ENCODE measurements around the gene CACHD1. TPM values are rescaled to one million over a fixed set of nuclear protein-coding genes. Genes with fewer than 3 reads are reported as not detected.

CACHD1 gene
- total and polyA plus RNA-seq, 2 donors from 2014 or later: 3.9 to 8.2 TPM

GRCh38 chr1:64654519-64655341 lies 184.8 kb downstream of the CACHD1 start:
- intact Hi-C loops (cut with DNase I): no loop called here
- no peak overlapping the region for H3K9ac ChIP-seq (ENCODE audit: low read length in 3 of 3)
- FAIRE-seq: no peak

GRCh38 chr1:64655861-64656260 lies 185.9 kb downstream of the CACHD1 start:
- no peak overlapping the region for H3K9ac ChIP-seq (ENCODE audit: low read length in 3 of 3)
- H3K36me3 ChIP-seq (ENCODE audit: control insufficient read depth in 2 of 3, insufficient read depth in 3 of 3, low read length in 3 of 3): peaks cover 2 to 9% (median 4%) of the 10 kb centered on the region in 3 donors
- DNase-seq (no peak), FAIRE-seq (no peak)
- intact Hi-C loops (cut with DNase I): no loop called here
- H3K27me3 ChIP-seq (ENCODE audit: control insufficient read depth, insufficient read depth, low read length): no peaks in the 10 kb centered on the region
- no peak overlapping the region for H3K4me3 ChIP-seq (ENCODE audit: low read length in 3 of 3)
- no peak for TF ChIP-seq CTCF (IDR thresholded peaks at IDR 0.05; ENCODE audit: borderline replicate concordance, extremely low read depth, insufficient read depth)
- peaks cover 0 to 2% (median 0%) of the 10 kb centered on the region in 3 donors for H3K9me3 ChIP-seq (ENCODE audit: control insufficient read depth in 2 of 3, insufficient read depth in 1 of 3, low read length in 3 of 3)
- no peak overlapping the region for H3K27ac ChIP-seq (ENCODE audit: low read depth in 2 of 2, low read length in 2 of 2)
- no peaks in the 10 kb centered on the region for H3K4me1 ChIP-seq (ENCODE audit: control insufficient read depth in 2 of 3, insufficient read depth in 2 of 3, low read depth in 1 of 3, low read length in 3 of 3)

More at GRCh38 chr1:64654519-64655341, 184.8 kb downstream of the CACHD1 start:
- peak in 1 of 5 donors; percentile 19 for DNase-seq
- Histone ChIP-seq H3K27ac (ENCODE audit: low read depth in 2 of 2, low read length in 2 of 2) (no peak overlapping the region), H3K27me3 (ENCODE audit: control insufficient read depth, insufficient read depth, low read length) (no peaks in the 10 kb centered on the region), H3K36me3 (ENCODE audit: control insufficient read depth in 2 of 3, insufficient read depth in 3 of 3, low read length in 3 of 3) (peaks cover 2 to 9% (median 4%) of the 10 kb centered on the region in 3 donors), H3K9me3 (ENCODE audit: control insufficient read depth in 2 of 3, insufficient read depth in 1 of 3, low read length in 3 of 3) (peaks cover 0 to 2% (median 0%) of the 10 kb centered on the region in 3 donors), H3K4me1 (ENCODE audit: control insufficient read depth in 2 of 3, insufficient read depth in 2 of 3, low read depth in 1 of 3, low read length in 3 of 3) (no peaks in the 10 kb centered on the region), H3K4me3 (ENCODE audit: low read length in 3 of 3) (no peak overlapping the region)
- TF ChIP-seq CTCF (IDR thresholded peaks at IDR 0.05; ENCODE audit: borderline replicate concordance, extremely low read depth, insufficient read depth): peak; percentile 25

GRCh38 chr1:64659478-64660138 lies 189.7 kb downstream of the CACHD1 start:
- H3K9ac ChIP-seq (ENCODE audit: low read length in 3 of 3): no peak overlapping the region
- no peak for TF ChIP-seq CTCF (IDR thresholded peaks at IDR 0.05; ENCODE audit: borderline replicate concordance, extremely low read depth, insufficient read depth)
- intact Hi-C loops (cut with DNase I): no loop called here
- no peaks in the 10 kb centered on the region for H3K4me1 ChIP-seq (ENCODE audit: control insufficient read depth in 2 of 3, insufficient read depth in 2 of 3, low read depth in 1 of 3, low read length in 3 of 3)
- H3K27ac ChIP-seq (ENCODE audit: low read depth in 2 of 2, low read length in 2 of 2): no peak overlapping the region
- DNase-seq (no peak), FAIRE-seq (no peak)
- no peaks in the 10 kb centered on the region for H3K9me3 ChIP-seq (ENCODE audit: control insufficient read depth in 2 of 3, insufficient read depth in 1 of 3, low read length in 3 of 3)
- H3K36me3 ChIP-seq (ENCODE audit: control insufficient read depth in 2 of 3, insufficient read depth in 3 of 3, low read length in 3 of 3): peaks cover 3 to 9% (median 3%) of the 10 kb centered on the region in 3 donors
- H3K27me3 ChIP-seq (ENCODE audit: control insufficient read depth, insufficient read depth, low read length): no peaks in the 10 kb centered on the region
- H3K4me3 ChIP-seq (ENCODE audit: low read length in 3 of 3): no peak overlapping the region
